ENCODE measurements around the gene ATP2B1. TPM values are rescaled to one million over a fixed set of nuclear protein-coding genes. Genes with fewer than 3 reads are reported as not detected.

ATP2B1 gene
- total RNA-seq, 4 donors from 2014 or later = 10.9 to 32.4 (median 21.0) TPM

DNA sequence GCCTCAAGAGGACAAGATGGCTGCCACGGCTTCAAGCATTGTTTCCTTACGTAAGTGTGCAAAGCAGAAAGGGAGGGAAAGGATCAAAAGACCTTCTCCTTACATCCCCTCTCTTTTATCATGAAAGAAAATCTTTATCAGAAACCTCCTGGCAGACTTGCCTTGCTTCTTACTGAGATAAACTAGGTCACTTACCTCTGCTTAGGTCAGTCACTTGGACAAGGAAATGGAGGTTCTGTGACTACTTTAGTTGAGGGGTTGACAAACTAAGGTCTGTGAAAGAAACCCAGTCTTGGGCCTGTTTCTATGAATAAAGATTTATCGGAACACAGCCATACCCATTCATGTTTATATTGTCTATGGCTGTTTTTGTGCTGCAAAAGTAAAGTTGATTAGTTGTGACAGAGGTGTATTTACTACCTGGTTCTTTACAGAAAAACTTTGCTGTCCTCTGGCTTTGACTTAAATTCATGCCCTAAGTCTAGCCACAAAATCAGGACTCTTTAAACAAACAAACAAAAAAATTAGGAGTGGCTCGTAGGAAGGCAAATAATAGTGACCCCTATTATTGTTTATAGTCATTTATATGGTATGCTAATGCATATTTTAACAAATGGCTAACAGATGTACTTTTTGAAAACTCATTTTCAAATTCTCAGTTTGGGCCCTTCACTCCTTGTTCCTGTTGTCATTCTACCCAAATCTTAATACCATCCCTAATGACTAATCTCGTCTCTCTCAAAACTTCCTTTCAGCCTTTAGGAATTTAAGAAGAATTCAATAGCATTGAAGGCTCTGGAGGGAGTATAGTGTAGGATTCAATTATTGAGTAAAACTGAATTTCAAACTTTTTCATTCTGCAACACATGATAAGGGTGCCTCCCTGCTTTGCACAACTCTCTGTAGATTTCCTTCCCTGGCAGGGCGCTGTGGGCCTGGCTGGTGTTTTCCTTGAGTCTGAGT is 42.0 kb upstream of the ATP2B1 start:
- Histone ChIP-seq H3K27me3 (no peaks in the 10 kb centered on the region), H3K4me1 (no peaks in the 10 kb centered on the region), H3K4me3 (no peak overlapping the region), H3K36me3 (no peaks in the 10 kb centered on the region), H3K27ac (no peak overlapping the region), H3K9me3 (no peaks in the 10 kb centered on the region)
- 70 to 73% methylated on average over 6 of the region's 6 CpGs for WGBS, 2 donors
- TF ChIP-seq, protein P1, sequence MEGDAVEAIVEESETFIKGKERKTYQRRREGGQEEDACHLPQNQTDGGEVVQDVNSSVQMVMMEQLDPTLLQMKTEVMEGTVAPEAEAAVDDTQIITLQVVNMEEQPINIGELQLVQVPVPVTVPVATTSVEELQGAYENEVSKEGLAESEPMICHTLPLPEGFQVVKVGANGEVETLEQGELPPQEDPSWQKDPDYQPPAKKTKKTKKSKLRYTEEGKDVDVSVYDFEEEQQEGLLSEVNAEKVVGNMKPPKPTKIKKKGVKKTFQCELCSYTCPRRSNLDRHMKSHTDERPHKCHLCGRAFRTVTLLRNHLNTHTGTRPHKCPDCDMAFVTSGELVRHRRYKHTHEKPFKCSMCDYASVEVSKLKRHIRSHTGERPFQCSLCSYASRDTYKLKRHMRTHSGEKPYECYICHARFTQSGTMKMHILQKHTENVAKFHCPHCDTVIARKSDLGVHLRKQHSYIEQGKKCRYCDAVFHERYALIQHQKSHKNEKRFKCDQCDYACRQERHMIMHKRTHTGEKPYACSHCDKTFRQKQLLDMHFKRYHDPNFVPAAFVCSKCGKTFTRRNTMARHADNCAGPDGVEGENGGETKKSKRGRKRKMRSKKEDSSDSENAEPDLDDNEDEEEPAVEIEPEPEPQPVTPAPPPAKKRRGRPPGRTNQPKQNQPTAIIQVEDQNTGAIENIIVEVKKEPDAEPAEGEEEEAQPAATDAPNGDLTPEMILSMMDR (IDR thresholded peaks at IDR 0.05) = no peak
- no peak for TF ChIP-seq POLR2A (IDR thresholded peaks at IDR 0.05)
- intact Hi-C loops (cut with DNase I) = no loop called here
- no peak for DNase-seq

DNA sequence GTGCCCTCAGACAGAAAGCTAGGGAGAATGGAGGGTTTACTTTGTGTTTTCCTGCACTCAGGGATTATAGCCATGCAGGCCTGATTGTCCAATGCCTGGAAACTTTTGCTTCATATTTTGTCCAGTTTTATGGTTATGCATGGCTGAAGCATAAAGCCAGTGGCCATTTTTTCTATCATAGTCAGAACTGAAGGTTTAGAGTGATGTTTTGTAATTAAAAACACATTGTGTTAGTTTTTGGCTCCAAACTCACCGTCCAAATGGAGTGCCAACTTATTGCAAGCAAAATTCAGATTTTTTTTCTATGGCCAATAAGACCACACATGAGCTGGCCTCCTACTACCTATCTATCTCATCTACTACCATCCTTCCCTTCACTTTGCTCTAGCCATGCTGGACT is 40.2 kb upstream of the ATP2B1 start:
- Histone ChIP-seq H3K27me3 (no peaks in the 10 kb centered on the region), H3K9me3 (no peaks in the 10 kb centered on the region), H3K4me1 (no peaks in the 10 kb centered on the region), H3K36me3 (no peaks in the 10 kb centered on the region), H3K27ac (no peak overlapping the region), H3K4me3 (no peak overlapping the region)
- intact Hi-C loops (cut with DNase I) = no loop called here
- no peak for DNase-seq
- TF ChIP-seq POLR2A (IDR thresholded peaks at IDR 0.05) = no peak
- TF ChIP-seq, protein P1 (IDR thresholded peaks at IDR 0.05) = no peak
- WGBS, 2 donors = 81 to 94% methylated on average over 1 of the region's 1 CpG

DNA sequence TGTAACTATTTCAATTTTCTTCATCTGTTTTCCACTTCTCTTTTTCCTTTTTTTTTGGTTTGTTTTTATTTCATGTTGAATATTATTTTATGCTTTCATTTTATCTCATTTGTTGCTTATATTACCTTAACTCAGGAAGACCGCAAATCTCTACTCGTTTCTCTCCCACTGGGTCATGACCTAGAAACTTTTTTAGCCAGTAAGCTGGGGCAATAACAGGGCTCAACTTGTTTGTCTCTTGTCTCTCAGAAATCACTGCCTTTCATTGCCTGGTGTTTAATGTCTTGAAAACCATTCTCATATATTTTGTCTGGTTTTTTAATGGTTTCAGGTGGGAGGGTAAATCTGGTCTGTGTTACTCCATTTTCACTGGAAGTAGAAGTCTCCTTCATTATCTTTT is 36.6 kb upstream of the ATP2B1 start:
- H3K27me3 ChIP-seq = no peaks in the 10 kb centered on the region
- H3K9me3 ChIP-seq = peaks cover 0 to 7% (median 0%) of the 10 kb centered on the region in 3 donors
- TF ChIP-seq, protein P1 (IDR thresholded peaks at IDR 0.05) = no peak
- TF ChIP-seq POLR2A (IDR thresholded peaks at IDR 0.05) = no peak
- DNase-seq = no peak
- H3K27ac ChIP-seq = no peak overlapping the region
- intact Hi-C loops (cut with DNase I) = no loop called here
- WGBS, 2 donors = 72 to 73% methylated on average over 2 of the region's 2 CpGs
- H3K4me3 ChIP-seq = no peak overlapping the region
- no peaks in the 10 kb centered on the region for H3K4me1 ChIP-seq
- H3K36me3 ChIP-seq = no peaks in the 10 kb centered on the region

DNA sequence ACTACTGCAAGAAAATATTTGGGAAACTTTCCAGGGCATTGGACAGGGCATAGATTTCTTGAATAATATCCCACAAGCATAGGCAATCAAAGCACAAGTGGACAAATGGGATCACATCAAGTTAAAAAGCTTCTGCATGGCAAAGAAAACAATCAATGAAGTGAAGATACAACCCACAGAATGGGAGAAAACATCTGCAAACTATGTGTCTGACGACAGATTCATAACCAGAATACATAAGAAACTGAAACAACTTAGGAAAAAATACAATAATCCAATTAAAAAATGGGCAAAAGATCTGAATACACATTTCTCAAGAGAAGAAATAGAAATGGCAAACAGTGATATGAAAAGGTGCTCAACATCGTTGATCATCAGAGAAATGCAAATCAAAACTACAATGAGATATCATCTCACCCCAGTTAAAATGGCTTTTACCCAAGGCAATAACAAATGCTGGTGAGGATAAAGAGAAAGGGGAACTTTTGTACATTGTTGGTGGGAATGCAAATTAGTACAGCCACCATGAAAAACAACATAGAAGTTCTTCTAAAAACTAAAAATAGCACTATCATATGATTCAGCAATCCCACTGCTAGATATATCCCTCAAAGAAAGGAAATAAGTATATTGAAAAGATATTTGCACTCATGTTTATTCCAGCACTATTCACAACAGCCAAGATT is 33.8 kb upstream of the ATP2B1 start:
- no peak overlapping the region for H3K4me3 ChIP-seq
- H3K4me1 ChIP-seq = no peaks in the 10 kb centered on the region
- WGBS, 2 donors = 54 to 76% methylated on average over 2 of the region's 2 CpGs
- no peak for TF ChIP-seq POLR2A (IDR thresholded peaks at IDR 0.05)
- TF ChIP-seq, protein P1 (IDR thresholded peaks at IDR 0.05) = no peak
- DNase-seq = no peak
- H3K27me3 ChIP-seq = no peaks in the 10 kb centered on the region
- intact Hi-C loops (cut with DNase I) = no loop called here
- H3K9me3 ChIP-seq = peaks cover 0 to 12% (median 0%) of the 10 kb centered on the region in 3 donors
- H3K27ac ChIP-seq = no peak overlapping the region
- no peaks in the 10 kb centered on the region for H3K36me3 ChIP-seq

DNA sequence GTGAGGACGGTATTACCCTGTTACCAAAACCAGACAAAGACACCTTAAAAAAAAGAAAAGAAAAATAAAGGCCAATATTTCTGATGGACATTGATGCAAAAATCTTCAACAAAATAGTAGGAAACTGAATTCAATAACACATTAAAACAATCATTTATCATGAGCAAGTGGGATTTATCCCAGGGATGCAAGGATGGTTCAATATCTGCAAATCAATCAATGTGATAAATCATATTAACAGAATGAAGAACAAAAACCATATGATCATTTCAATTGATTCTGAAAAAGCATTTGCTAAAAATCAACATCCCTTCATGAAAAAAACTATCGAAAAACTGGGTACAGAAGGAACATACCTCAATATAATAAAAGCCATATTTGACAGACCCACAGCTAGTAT is 32.3 kb upstream of the ATP2B1 start:
- Histone ChIP-seq H3K9me3 (peaks cover 0 to 12% (median 0%) of the 10 kb centered on the region in 3 donors), H3K27me3 (no peaks in the 10 kb centered on the region), H3K4me3 (no peak overlapping the region), H3K27ac (no peak overlapping the region), H3K4me1 (no peaks in the 10 kb centered on the region), H3K36me3 (no peaks in the 10 kb centered on the region)
- TF ChIP-seq, protein P1 (IDR thresholded peaks at IDR 0.05) = no peak
- no peak for TF ChIP-seq POLR2A (IDR thresholded peaks at IDR 0.05)
- 89 to 94% methylated on average over 2 of the region's 2 CpGs for WGBS, 2 donors
- DNase-seq = no peak
- intact Hi-C loops (cut with DNase I) = no loop called here
